Omental fat pad (tissue), 4 donors: ENCODE results near the gene PSMC3IP. TPM values are rescaled to one million over a fixed set of nuclear protein-coding genes. Genes with fewer than 3 reads are reported as not detected.

Source experiments
- ATAC-seq: fragments of 150-250 bp; one replicate; pipeline ENCODE4 v1.9.1; 2016; ENCODE audit warnings: mild to moderate bottlenecking, moderate library complexity; ENCODE audit not compliant: low FRiP score
- DNase-seq: peaks from one replicate; pipeline ENCODE4 v3.0.0-alpha.2; 2019; ENCODE audit warnings: low spot score
- CTCF ChIP-seq, 3 donors: fragments of 450-650 bp; IDR thresholded peaks; one replicate each; pipeline ENCODE4 v1.5.1; 2016 to 2017; ENCODE audit warnings: antibody characterized with exemption in 3 of 3, mild to moderate bottlenecking in 3 of 3, moderate library complexity in 2 of 3
- total RNA-seq, 4 donors: library from RNA; depleted of rRNA; stranded (reverse); fragments of >200 nt; gene quantifications; one replicate each; pipeline ENCODE4 v1.1.0, GENCODE V29; 2016

PSMC3IP gene
- total RNA-seq, 4 donors from 2014 or later, result 1.7 to 4.7 (median 3.3) TPM

GRCh38 chr17:42603318-42603717, 25.8 kb upstream of the PSMC3IP start:
- DNase-seq (no peak), ATAC-seq (no peak)
- no peak for TF ChIP-seq CTCF (IDR thresholded peaks at IDR 0.05)

- no peak for TF ChIP-seq CTCF (IDR thresholded peaks at IDR 0.05)
- ATAC-seq (no peak), DNase-seq (no peak)
Observed at GRCh38 chr17:42598905-42599304, 21.4 kb upstream of the PSMC3IP start.

GRCh38 chr17:42596386-42596785, 18.9 kb upstream of the PSMC3IP start:
- ATAC-seq (no peak), DNase-seq (no peak)
- TF ChIP-seq CTCF (IDR thresholded peaks at IDR 0.05), result no peak

GRCh38 chr17:42591411-42591810, 13.9 kb upstream of the PSMC3IP start:
- no peak for TF ChIP-seq CTCF (IDR thresholded peaks at IDR 0.05)
- DNase-seq (no peak), ATAC-seq (no peak)

- ATAC-seq (no peak), DNase-seq (no peak)
- TF ChIP-seq CTCF (IDR thresholded peaks at IDR 0.05), result no peak
Observed at GRCh38 chr17:42590886-42591285, 13.4 kb upstream of the PSMC3IP start.

GRCh38 chr17:42586514-42587230, 9.1 kb upstream of the PSMC3IP start:
- no peak for DNase-seq
- ATAC-seq, result no peak
- TF ChIP-seq CTCF (IDR thresholded peaks at IDR 0.05), result no peak

GRCh38 chr17:42585353-42585752, 7.8 kb upstream of the PSMC3IP start:
- DNase-seq (no peak), ATAC-seq (no peak)
- TF ChIP-seq CTCF (IDR thresholded peaks at IDR 0.05), result no peak
